A673 (cell line): ENCODE data around the gene MFRP.

Experiments
- CTCF ChIP-seq: fragments of 300-800, 200-600 bp; sonication (generic); conservative IDR thresholded peaks from 2 replicates; pipeline ENCODE4 v1.5.1; 2017; ENCODE audit warnings: low read depth, mild to moderate bottlenecking, antibody characterized with exemption, low read length, moderate library complexity, mixed read lengths
- EZH2 ChIP-seq: fragments of 200-600 bp; sonication (generic); IDR thresholded peaks from 2 replicates; pipeline ENCODE4 v1.6.1; 2017; ENCODE audit warnings: borderline replicate concordance, low read depth, mild to moderate bottlenecking, mixed read lengths, antibody characterized with exemption, low read length; ENCODE audit not compliant: poor library complexity, severe bottlenecking

- TF ChIP-seq CTCF (no peak), EZH2 (no peak)
These were observed 16.2 kb upstream of the MFRP start for GRCh38 chr11:119362741-119363080.
